ENCODE results near the gene TPCN2.
"Not testable (repeated sequence)": the region's sequence is repeated elsewhere in the genome, so short reads cannot be mapped to it uniquely, and the experiment has no call there.

The TPCN2 gene

DNA sequence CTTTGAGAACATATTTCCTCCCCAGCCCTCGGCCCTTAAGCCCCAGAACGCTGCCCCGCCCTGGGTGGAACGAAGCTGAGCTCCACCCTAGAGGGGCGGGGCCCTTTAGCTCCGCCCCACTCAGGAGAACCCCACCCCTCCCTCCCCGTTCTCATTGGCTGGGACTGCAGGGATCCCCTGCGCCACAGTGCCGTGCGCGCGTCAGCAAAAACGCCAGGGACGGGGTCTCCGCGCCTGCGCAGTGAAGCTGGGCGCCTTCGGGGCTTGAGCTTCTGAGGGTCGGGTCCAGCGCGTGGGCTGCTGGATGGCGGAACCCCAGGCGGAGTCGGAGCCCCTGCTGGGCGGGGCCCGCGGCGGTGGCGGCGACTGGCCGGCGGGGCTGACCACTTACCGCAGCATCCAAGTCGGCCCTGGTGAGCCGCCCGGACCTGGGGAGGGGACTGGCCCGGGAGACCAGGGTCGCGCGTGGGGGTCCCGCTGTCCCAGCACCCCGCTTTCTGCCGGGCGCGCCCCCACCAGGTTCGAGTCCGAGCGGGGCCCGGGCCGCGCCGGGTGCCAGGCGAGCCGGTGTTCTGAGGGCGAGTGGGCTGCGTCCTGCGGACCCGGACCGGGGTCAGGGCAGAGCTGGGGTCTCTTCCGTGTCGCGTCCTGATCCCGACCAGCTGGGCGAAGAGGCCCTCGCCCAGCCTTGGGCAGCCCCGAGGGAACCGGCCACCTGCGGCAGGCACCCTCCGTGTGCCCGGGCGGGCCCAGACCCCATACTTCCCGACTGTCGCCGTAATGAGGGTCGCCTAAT is at the start of gene TPCN2:
Gene TPCN2 (plus strand): TSS at position 239 of the 796 bp plus-strand sequence. CDS start 66 bp downstream, at position 305.
- peak; percentile 99 for DNase-seq (ENCODE audit: low spot score)
- no peak for FAIRE-seq

DNA sequence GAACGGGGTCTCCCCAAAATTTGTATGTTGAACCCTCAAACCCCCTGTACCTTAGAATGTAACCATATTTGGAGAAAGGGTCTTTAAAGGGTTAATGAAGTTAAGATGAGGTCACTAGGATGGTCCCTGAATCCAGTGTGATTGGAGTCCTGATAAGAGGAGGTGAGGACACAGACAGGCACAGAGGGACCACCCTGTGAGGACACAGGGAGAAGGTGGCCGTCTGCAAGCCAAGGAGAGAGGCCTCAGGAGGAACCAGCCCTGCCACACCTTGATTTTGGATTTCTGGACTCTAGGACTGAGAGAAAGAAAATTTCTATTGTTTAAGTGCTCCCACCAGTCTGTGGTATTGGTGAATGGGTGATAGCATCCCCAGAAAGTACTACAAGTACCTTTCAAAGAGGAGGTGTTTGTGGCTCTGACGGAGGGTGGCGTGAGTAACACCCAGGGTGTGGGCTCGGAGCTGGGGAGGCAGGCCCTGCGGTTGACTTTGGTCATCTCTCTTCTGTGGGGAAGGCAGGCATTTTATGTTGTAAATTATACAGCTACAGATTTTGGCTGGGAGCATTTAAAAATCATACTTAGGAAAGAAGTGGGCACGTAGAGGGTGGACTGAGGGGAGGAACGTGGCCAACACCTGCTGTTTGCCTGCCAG is 49.5 kb upstream of the TPCN2 start:
- no peak for DNase-seq (ENCODE audit: low spot score)
- FAIRE-seq, result no peak

- FAIRE-seq; DNase-seq (ENCODE audit: low spot score): not testable (repeated sequence)
Measured at GRCh38 chr11:68999748-69000355, 48.9 kb upstream of the TPCN2 start.

- no peak for FAIRE-seq
- no peak for DNase-seq (ENCODE audit: low spot score)
Measured at GRCh38 chr11:69000391-69000790, 48.3 kb upstream of the TPCN2 start.

DNA sequence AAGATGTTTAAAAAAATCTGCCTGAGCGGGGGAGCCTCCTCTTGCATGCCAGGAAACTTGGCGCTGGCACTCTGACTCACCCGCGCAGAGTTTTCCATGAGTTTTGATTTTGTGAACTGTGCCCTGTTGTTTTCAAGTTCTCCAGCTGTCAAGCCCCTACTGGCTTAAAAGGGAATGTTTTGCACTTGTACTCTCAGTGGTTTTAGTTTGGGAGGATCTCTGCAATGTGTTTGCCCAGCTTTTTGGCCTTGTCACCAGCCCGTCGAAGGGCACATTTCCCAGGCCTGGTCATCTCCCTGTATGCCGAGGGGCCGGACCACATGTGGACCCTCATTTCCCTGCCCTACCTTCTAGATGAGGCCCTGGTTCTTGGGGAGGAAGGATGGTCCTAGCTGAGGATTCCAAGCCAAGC is 47.9 kb upstream of the TPCN2 start:
- FAIRE-seq, result no peak
- peak; percentile 86 for DNase-seq (ENCODE audit: low spot score)

GRCh38 chr11:69001243-69002081 is 47.3 kb upstream of the TPCN2 start:
- DNase-seq (ENCODE audit: low spot score) (no peak), FAIRE-seq (no peak)

DNA sequence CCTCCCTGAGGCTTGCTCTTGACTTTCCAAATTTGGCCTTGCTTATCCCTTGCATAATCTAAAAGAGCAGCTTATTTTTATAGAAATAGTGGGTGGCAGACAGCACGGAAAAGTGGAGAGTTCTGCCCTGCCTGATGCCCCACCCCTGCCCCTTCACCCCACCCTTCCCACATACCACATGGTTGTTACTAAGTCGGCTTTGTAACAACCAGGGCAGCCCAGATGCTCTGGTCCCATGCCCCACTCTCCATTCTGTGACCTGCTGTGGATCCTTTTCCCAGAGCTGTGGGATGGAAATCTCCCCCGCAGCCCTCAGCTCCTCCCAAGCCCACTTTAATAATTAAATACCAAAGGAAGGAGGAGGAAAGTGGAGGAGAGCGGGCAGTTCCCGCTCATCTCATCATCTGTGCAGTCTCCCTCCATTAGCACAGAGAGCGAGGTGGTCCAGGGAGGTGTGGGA is 46.6 kb upstream of the TPCN2 start:
- DNase-seq (ENCODE audit: low spot score), result no peak
- FAIRE-seq, result no peak

GRCh38 chr11:69002570-69003231 is 46.0 kb upstream of the TPCN2 start:
- no peak for DNase-seq (ENCODE audit: low spot score)

GRCh38 chr11:69003301-69003865 is 45.3 kb upstream of the TPCN2 start:
- FAIRE-seq (no peak), DNase-seq (ENCODE audit: low spot score) (no peak)

More at GRCh38 chr11:69002570-69003231, 46.0 kb upstream of the TPCN2 start:
- FAIRE-seq, result no peak

DNA sequence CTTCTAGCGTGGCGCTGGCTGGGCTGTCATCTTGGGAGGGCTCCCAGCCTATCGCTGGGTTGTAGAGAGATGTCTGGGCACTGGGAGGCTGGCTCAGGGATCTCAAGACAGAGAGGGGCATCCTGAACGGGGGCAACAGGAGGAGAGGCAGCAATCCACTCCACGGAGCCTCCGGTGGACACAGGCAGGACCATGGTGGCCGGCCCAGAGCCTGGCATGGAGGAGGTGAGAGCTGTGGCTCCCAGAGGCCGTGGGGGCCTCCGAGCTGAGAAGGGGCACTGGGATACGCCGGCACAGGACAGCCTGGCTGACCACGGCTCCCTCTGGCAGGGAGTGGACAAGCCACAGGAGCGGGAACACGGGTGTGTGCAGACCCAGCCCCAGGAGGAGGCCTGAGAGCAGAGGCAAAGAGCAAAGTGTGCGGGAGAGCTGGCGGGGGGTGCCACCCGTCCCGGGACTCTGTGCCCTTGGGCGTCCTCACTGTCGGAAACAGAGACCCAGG is 44.8 kb upstream of the TPCN2 start:
- FAIRE-seq (no peak), DNase-seq (ENCODE audit: low spot score) (no peak)

DNA sequence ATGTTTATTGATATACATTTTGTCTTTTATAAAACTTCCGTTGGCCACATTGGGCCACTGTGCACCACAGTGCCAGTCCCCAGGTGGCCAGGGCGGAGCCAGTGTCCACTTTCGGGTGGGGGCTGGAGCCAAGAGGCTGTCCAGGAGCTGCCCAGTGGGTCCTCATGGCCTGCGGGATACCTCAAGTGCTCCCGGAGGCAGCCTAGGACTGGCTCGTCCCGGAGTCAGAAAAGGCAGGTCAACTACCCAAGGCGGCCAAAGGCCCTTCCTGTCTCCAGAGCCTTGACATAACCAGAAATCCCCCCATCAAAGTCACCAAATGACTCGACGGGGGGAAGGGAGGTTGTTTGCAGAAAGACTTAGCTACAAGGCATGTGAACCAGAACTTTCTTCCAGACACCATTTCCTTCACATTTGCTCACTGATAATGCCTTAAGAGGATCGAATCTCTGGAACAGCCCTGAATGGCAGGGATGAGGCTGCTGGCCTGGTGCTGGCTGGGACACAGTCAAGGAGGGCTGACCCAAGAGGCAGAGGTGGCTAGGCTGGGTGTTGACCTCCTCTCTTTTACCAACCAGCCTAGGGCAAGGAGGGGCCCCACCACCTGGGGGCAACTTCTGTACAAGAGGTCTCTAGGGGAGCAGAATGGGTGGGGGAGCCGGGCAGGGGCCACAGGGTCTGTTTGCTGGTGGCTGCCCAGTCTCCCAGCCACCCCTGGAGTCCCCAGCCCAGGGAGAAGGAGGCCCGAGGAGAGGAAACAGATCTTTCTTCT is 44.1 kb upstream of the TPCN2 start:
- DNase-seq (ENCODE audit: low spot score) (no peak), FAIRE-seq (no peak)

- FAIRE-seq (no peak), DNase-seq (ENCODE audit: low spot score) (no peak)
Measured at GRCh38 chr11:69005183-69005630, 43.5 kb upstream of the TPCN2 start.

GRCh38 chr11:69005631-69006368 is 42.9 kb upstream of the TPCN2 start:
- FAIRE-seq (no peak), DNase-seq (ENCODE audit: low spot score) (no peak)

DNA sequence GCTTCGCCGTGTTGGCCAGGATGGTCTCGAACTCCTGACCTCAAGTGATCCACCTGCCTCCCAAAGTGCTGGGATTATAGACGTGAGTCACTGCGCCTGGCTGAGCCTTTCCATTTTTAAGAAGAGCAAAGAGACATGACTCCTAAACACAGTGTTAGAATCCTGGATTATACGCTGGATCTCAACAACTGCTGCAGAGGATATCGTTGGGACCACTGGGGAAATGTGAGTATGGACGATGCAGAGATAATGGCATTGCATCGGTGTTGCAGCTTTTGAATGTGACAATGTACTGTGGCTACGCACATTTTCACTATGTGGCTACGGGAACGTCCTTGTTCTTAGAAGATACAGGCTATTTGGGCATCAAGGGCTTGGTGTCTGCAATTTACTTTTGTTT is 41.9 kb upstream of the TPCN2 start:
- no peak for DNase-seq (ENCODE audit: low spot score)
- no peak for FAIRE-seq

GRCh38 chr11:69007975-69008381 is 40.8 kb upstream of the TPCN2 start:
- no peak for DNase-seq (ENCODE audit: low spot score)
- no peak for FAIRE-seq

DNA sequence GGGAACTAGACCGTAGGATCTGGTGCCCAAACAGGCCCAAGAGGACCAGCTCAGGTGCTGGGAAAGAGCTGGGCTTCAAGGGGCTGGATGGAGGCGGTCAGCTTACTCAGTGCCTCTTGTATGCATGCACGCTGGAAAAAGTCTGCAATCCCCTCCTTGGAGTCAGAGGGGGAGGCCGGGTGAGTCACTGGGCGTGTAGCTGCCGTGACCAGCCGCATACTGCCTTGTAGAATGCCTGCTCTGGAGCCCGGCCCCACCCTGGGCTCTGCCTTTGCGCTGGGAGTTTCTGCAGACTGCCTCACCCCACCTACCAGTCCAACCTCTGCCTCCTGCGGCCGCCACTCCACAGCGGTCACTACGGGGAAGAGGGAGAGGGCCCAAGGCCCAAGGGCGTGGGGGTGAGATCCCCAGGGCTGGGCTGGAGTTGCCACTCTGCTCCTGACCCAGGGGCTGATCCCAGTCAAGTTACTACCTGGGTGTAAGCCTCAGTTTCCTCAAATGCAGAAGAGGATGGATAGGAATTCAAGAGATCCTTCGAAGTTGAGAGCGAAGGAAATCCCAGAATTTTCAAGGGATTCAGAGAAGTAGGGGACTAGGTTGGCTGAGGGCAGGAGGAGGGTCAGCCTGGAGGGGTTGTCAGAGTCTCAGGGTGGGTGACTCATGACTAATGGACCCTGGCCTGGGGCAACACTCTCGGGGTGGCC is 39.8 kb upstream of the TPCN2 start:
- peak; percentile 80 for FAIRE-seq
- peak; percentile 98 for DNase-seq (ENCODE audit: low spot score)

DNA sequence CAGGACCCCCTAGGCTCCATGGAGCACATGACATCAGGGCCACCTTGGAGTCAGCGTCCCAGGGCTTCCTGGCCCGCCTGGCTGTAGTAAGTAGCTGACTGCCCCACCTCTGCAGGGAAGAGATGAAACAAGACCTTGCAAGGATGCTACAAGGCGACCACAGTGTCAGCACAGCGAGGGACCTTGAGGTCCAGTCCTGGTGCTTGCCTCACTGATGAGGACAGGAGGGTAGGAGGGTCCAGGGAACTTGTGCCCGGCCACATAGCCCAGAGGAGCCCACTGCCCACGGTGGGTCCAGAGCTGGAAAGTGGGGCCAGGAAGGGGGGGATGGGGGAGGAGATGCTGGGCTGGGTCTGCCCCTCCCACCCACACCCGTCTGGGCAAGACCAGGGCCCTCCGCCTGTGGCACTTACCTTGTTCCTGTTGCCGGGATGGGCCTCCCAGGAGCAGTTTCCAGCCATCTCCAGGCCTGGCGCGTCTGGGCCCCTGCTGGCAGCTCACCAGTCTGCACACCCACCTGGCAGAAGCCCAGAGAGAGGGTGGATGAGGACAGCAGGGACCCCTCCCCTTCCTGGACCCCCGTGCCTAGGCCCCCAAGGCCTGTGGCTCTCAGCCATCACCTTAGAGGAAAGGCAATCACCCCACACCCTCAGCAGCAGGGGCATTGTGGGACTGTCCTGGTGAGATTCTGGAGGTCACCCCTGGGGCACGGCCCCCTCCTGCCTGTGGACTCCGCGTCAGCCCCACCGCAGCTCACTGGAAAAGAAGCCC is 39.1 kb upstream of the TPCN2 start:
- DNase-seq (ENCODE audit: low spot score) (no peak), FAIRE-seq (no peak)

Data from urothelium cell line (cell line).